Measurements from ENCODE around the gene SLC7A1.

SLC7A1 gene

GRCh38 chr13:29589234-29589633 is 6.3 kb downstream of the SLC7A1 start:
- H3K9ac ChIP-seq (ENCODE audit: low read length) = no peak overlapping the region
- H3K4me2 ChIP-seq (ENCODE audit: low read length) = no peak overlapping the region
- no peak overlapping the region for H3K4me3 ChIP-seq (ENCODE audit: low read depth, low read length, poor library complexity, severe bottlenecking)
- H4K20me1 ChIP-seq (ENCODE audit: insufficient read depth, low read length) = 0 out of 2 replicates have a peak, but pooled peaks cover 3% of the 10 kb centered on the region
- H3K79me2 ChIP-seq (ENCODE audit: insufficient read depth, low read length) = peaks cover 100% of the 10 kb centered on the region
- no peaks in the 10 kb centered on the region for H3K9me2 ChIP-seq (ENCODE audit: low read depth, low read length)
- peaks cover 40% of the 10 kb centered on the region for H3K36me3 ChIP-seq (ENCODE audit: insufficient read depth, low read length)
- H3K9me3 ChIP-seq (ENCODE audit: low read length) = no peaks in the 10 kb centered on the region
- peaks cover 37% of the 10 kb centered on the region for H3K4me1 ChIP-seq (ENCODE audit: insufficient read depth, low read length, severe bottlenecking)
- H3F3A ChIP-seq (ENCODE audit: insufficient read depth, low read length) = no peaks in the 10 kb centered on the region
- no peak overlapping the region for H3K27ac ChIP-seq (ENCODE audit: low read depth, low read length, poor library complexity, severe bottlenecking)
- no peak overlapping the region for H2AFZ ChIP-seq (ENCODE audit: low read length)
- H3K27me3 ChIP-seq (ENCODE audit: insufficient read depth, low read length) = no peaks in the 10 kb centered on the region
- TF ChIP-seq EZH2 (IDR thresholded peaks at IDR 0.05; ENCODE audit: borderline replicate concordance, low read length) = no peak
- no peak for TF ChIP-seq CTCF (IDR thresholded peaks at IDR 0.05; ENCODE audit: low read length)

- H3K9me3 ChIP-seq (ENCODE audit: low read length) = no peaks in the 10 kb centered on the region
- no peaks in the 10 kb centered on the region for H3K9me2 ChIP-seq (ENCODE audit: low read depth, low read length)
- H3K27me3 ChIP-seq (ENCODE audit: insufficient read depth, low read length) = no peaks in the 10 kb centered on the region
- peaks cover 100% of the 10 kb centered on the region for H3K79me2 ChIP-seq (ENCODE audit: insufficient read depth, low read length)
- no peak overlapping the region for H3K4me3 ChIP-seq (ENCODE audit: low read depth, low read length, poor library complexity, severe bottlenecking)
- H3K36me3 ChIP-seq (ENCODE audit: insufficient read depth, low read length) = peaks cover 39% of the 10 kb centered on the region
- no peaks in the 10 kb centered on the region for H3F3A ChIP-seq (ENCODE audit: insufficient read depth, low read length)
- H3K4me1 ChIP-seq (ENCODE audit: insufficient read depth, low read length, severe bottlenecking) = peaks cover 22% of the 10 kb centered on the region
- H2AFZ ChIP-seq (ENCODE audit: low read length) = no peak overlapping the region
- TF ChIP-seq CTCF (IDR thresholded peaks at IDR 0.05; ENCODE audit: low read length) (no peak), EZH2 (IDR thresholded peaks at IDR 0.05; ENCODE audit: borderline replicate concordance, low read length) (no peak)
- H3K9ac ChIP-seq (ENCODE audit: low read length) = no peak overlapping the region
- H4K20me1 ChIP-seq (ENCODE audit: insufficient read depth, low read length) = peaks cover 3% of the 10 kb centered on the region; the same call in 1 of the 2 replicates
- H3K4me2 ChIP-seq (ENCODE audit: low read length) = no peak overlapping the region
- no peak overlapping the region for H3K27ac ChIP-seq (ENCODE audit: low read depth, low read length, poor library complexity, severe bottlenecking)
Measured at GRCh38 chr13:29587645-29588044, 7.8 kb downstream of the SLC7A1 start.

- H3K9me3 ChIP-seq (ENCODE audit: low read length) = no peaks in the 10 kb centered on the region
- no peak overlapping the region for H3K9ac ChIP-seq (ENCODE audit: low read length)
- H3K79me2 ChIP-seq (ENCODE audit: insufficient read depth, low read length) = peaks cover 99% of the 10 kb centered on the region
- no peaks in the 10 kb centered on the region for H3K9me2 ChIP-seq (ENCODE audit: low read depth, low read length)
- no peak overlapping the region for H3K4me3 ChIP-seq (ENCODE audit: low read depth, low read length, poor library complexity, severe bottlenecking)
- H3K36me3 ChIP-seq (ENCODE audit: insufficient read depth, low read length) = peaks cover 24% of the 10 kb centered on the region
- no peaks in the 10 kb centered on the region for H3F3A ChIP-seq (ENCODE audit: insufficient read depth, low read length)
- H4K20me1 ChIP-seq (ENCODE audit: insufficient read depth, low read length) = peaks cover 3% of the 10 kb centered on the region; the same call in 1 of the 2 replicates
- no peaks in the 10 kb centered on the region for H3K4me1 ChIP-seq (ENCODE audit: insufficient read depth, low read length, severe bottlenecking)
- H3K27me3 ChIP-seq (ENCODE audit: insufficient read depth, low read length) = no peaks in the 10 kb centered on the region
- TF ChIP-seq CTCF (IDR thresholded peaks at IDR 0.05; ENCODE audit: low read length) (no peak), EZH2 (IDR thresholded peaks at IDR 0.05; ENCODE audit: borderline replicate concordance, low read length) (no peak)
- H3K4me2 ChIP-seq (ENCODE audit: low read length) = no peak overlapping the region
- no peak overlapping the region for H2AFZ ChIP-seq (ENCODE audit: low read length)
- H3K27ac ChIP-seq (ENCODE audit: low read depth, low read length, poor library complexity, severe bottlenecking) = no peak overlapping the region
Measured at GRCh38 chr13:29583073-29583785, 12.3 kb downstream of the SLC7A1 start.
